Kidney tubule cell (primary cell): ENCODE data around the gene SGF29.
"Not testable (repeated sequence)": the region's sequence is repeated elsewhere in the genome, so short reads cannot be mapped to it uniquely, and the experiment has no call there.

Experiments
- DNase-seq: peaks from one replicate; pipeline ENCODE4 v3.0.0-alpha.2; 2018; ENCODE audit warnings: low spot score

SGF29 gene

GRCh38 chr16:28566233-28566925 is 12.7 kb downstream of the SGF29 start:
- DNase-seq = not testable (repeated sequence)

- no peak for DNase-seq
Observed at GRCh38 chr16:28567292-28567691, 13.6 kb downstream of the SGF29 start.

- DNase-seq = no peak
Observed at GRCh38 chr16:28569021-28569420, 15.3 kb downstream of the SGF29 start.

- DNase-seq = no peak
Observed at GRCh38 chr16:28569968-28570752, 16.4 kb downstream of the SGF29 start.

- DNase-seq = no peak
Observed at GRCh38 chr16:28572696-28573510, 19.2 kb downstream of the SGF29 start.

- DNase-seq = no peak
Observed at GRCh38 chr16:28573738-28574718, 20.3 kb downstream of the SGF29 start.

GRCh38 chr16:28574925-28575324 is 21.2 kb downstream of the SGF29 start:
- DNase-seq = no peak

- no peak for DNase-seq
Observed at GRCh38 chr16:28575446-28576109, 21.9 kb downstream of the SGF29 start.

- no peak for DNase-seq
Observed at GRCh38 chr16:28580726-28581315, 27.1 kb downstream of the SGF29 start.

- DNase-seq = peak; percentile 61
Observed at GRCh38 chr16:28585674-28586073, 32.0 kb downstream of the SGF29 start.

GRCh38 chr16:28586466-28586865 is 32.7 kb downstream of the SGF29 start:
- DNase-seq = no peak

- no peak for DNase-seq
Observed at GRCh38 chr16:28587386-28587785, 33.7 kb downstream of the SGF29 start.

GRCh38 chr16:28589069-28589468 is 35.3 kb downstream of the SGF29 start:
- no peak for DNase-seq

GRCh38 chr16:28589930-28590329 is 36.2 kb downstream of the SGF29 start:
- DNase-seq = no peak

GRCh38 chr16:28590384-28591340 is 36.9 kb downstream of the SGF29 start:
- DNase-seq = no peak

- no peak for DNase-seq
Observed at GRCh38 chr16:28591355-28591754, 37.6 kb downstream of the SGF29 start.

- no peak for DNase-seq
Observed at GRCh38 chr16:28592511-28592910, 38.8 kb downstream of the SGF29 start.

- no peak for DNase-seq
Observed at GRCh38 chr16:28592979-28593553, 39.3 kb downstream of the SGF29 start.

GRCh38 chr16:28595451-28595850 is 41.7 kb downstream of the SGF29 start:
- DNase-seq = not testable (repeated sequence)
